ENCODE data around the gene DNAJB6.

DNA sequence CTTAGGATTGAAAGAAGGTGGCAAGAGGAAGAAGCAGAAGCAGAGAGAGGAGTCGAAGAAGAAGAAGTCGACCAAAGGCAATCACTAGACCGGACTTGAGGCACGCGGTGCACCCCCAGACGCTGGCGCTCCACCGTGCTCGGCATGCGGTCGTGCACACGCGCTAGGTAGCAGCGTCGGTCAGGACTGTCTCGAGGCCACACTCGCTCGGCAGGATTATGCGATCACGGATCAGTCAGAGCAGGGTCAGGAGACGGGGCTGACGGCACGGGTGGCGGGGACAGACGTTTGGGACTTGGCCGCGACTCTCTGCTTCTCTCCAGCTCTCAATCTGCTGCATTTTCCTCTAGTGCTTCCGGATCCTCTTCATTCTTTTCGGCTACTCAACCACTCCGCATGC is 79.2 kb downstream of the DNAJB6 start:
- TF ChIP-seq POLR2A (IDR thresholded peaks at IDR 0.05) (no peak), CTCF (IDR thresholded peaks at IDR 0.05) (no peak), EP300 (IDR thresholded peaks at IDR 0.05) (no peak), POLR2AphosphoS5 (IDR thresholded peaks at IDR 0.05) (no peak)

All from stomach (tissue), 4 donors.